PC-9 (cell line): ENCODE results near the gene COL5A2. TPM values are rescaled to one million over a fixed set of nuclear protein-coding genes. Genes with fewer than 3 reads are reported as not detected.

Experiments used
- BruUV-seq: library from RNA; stranded (reverse); fragments of 400-500 nt; replicated peaks from 2 replicates; lab custom pipeline; 2021; lab: Mats Ljungman, UMichigan
- CTCF ChIA-PET: fragments of 300-600 bp; sonication (Branson Sonifier 250); formaldehyde crosslinking; loops from one replicate; lab custom pipeline; 2022; ENCODE audit warnings: antibody characterized with exemption; lab: Charles Lee
- POLR2A ChIA-PET: fragments of 300-600 bp; sonication (Branson Sonifier 250); formaldehyde crosslinking; loops from one replicate; lab custom pipeline; 2022; ENCODE audit warnings: antibody characterized with exemption; ENCODE audit not compliant: unreplicated experiment; lab: Charles Lee
- DNase-seq, 2 experiments: peaks; one replicate each; pipeline versions ENCODE4 v3.0.0 to v3.0.0-alpha.2; 2015 to 2022; ENCODE audit warnings: mixed read lengths in 1 of 2
- H2AFZ ChIP-seq: fragments of 200-600 bp; sonication (generic); 2 replicates; pipeline ENCODE4 v1.8.1; 2017; ENCODE audit warnings: antibody characterized with exemption
- H3F3A ChIP-seq: fragments of 200-600 bp; sonication (generic); 2 replicates; pipeline ENCODE4 v1.8.1; 2017; ENCODE audit warnings: antibody characterized with exemption, mild to moderate bottlenecking, low read depth; ENCODE audit not compliant: insufficient read depth
- H3K27ac ChIP-seq: fragments of 200-600 bp; sonication (generic); 2 replicates; pipeline ENCODE4 v1.6.1; 2016; ENCODE audit warnings: mixed run types
- H3K27me3 ChIP-seq: fragments of 200-600 bp; sonication (generic); 2 replicates; pipeline ENCODE4 v1.6.1; 2016; ENCODE audit warnings: low read depth, mixed run types; ENCODE audit not compliant: insufficient read depth
- H3K36me3 ChIP-seq: fragments of 200-600 bp; sonication (generic); 2 replicates; pipeline ENCODE4 v1.6.1; 2016; ENCODE audit warnings: low read depth, mixed run types
- H3K4me1 ChIP-seq: fragments of 200-600 bp; sonication (generic); replicated peaks from 2 replicates; pipeline ENCODE4 v1.6.1; 2016; ENCODE audit warnings: mixed run types; ENCODE audit not compliant: insufficient read depth
- H3K4me2 ChIP-seq: fragments of 200-600 bp; sonication (generic); 2 replicates; pipeline ENCODE4 v1.6.1; 2017; ENCODE audit warnings: mixed run types
- H3K4me3 ChIP-seq: fragments of 200-600 bp; sonication (generic); 2 replicates; pipeline ENCODE4 v1.6.1; 2016; ENCODE audit warnings: mixed run types
- H3K79me2 ChIP-seq: fragments of 200-600 bp; sonication (generic); 2 replicates; pipeline ENCODE4 v1.6.1; 2017; ENCODE audit warnings: low read depth, mixed run types
- H3K9me2 ChIP-seq: fragments of 200-600 bp; sonication (generic); 2 replicates; pipeline ENCODE4 v1.8.1; 2017; ENCODE audit warnings: mild to moderate bottlenecking; ENCODE audit not compliant: insufficient read depth
- H3K9me3 ChIP-seq: fragments of 200-600 bp; sonication (generic); 2 replicates; pipeline ENCODE4 v1.8.1; 2016; ENCODE audit warnings: low read depth; ENCODE audit not compliant: insufficient read depth
- H4K20me1 ChIP-seq: fragments of 200-600 bp; sonication (generic); 2 replicates; pipeline ENCODE4 v1.8.1; 2017; ENCODE audit not compliant: insufficient read depth
- CTCF ChIP-seq: fragments of 200-600 bp; sonication (generic); conservative IDR thresholded peaks from 2 replicates; pipeline ENCODE4 v1.6.1; 2017; ENCODE audit warnings: mixed run types, antibody characterized with exemption, mild to moderate bottlenecking, moderate library complexity
- EZH2 ChIP-seq: fragments of 200-600 bp; sonication (generic); IDR thresholded peaks from 2 replicates; pipeline ENCODE4 v1.8.0; 2017; ENCODE audit warnings: antibody characterized with exemption, low read depth
- intact Hi-C: fragments of 100-400 bp; cut with micrococcal nuclease; formaldehyde crosslinking; loops from one replicate; pipeline ENCODE4 v1.10.0; 2022; ENCODE audit not compliant: unreplicated experiment
- total RNA-seq: library from RNA; stranded (reverse); gene quantifications from 2 replicates; pipeline ENCODE4 v1.2.3, GENCODE V29; 2021

The COL5A2 gene
- total RNA-seq, 1 experiment from 2014 or later = 0.55 TPM

GRCh38 chr2:189168856-189169499 is 10.6 kb downstream of the COL5A2 start:
- H3K79me2 ChIP-seq = no peaks in the 10 kb centered on the region
- no peak for DNase-seq
- H3K27ac ChIP-seq = no peak overlapping the region
- BruUV-seq = no TSS peak
- no peak overlapping the region for H2AFZ ChIP-seq
- ChIA-PET POLR2A (no interaction called here), CTCF (no interaction called here)
- H3K27me3 ChIP-seq = no peaks in the 10 kb centered on the region
- no peaks in the 10 kb centered on the region for H3K36me3 ChIP-seq
- H3K9me2 ChIP-seq = no peaks in the 10 kb centered on the region
- intact Hi-C loops = no loop called here
- H3K4me3 ChIP-seq = no peak overlapping the region
- no peaks in the 10 kb centered on the region for H3K4me1 ChIP-seq
- H3K4me2 ChIP-seq = no peak overlapping the region
- H4K20me1 ChIP-seq = no peaks in the 10 kb centered on the region
- H3K9me3 ChIP-seq = no peaks in the 10 kb centered on the region
- no peaks in the 10 kb centered on the region for H3F3A ChIP-seq
- no peak for TF ChIP-seq CTCF
- no peak for TF ChIP-seq EZH2

DNA sequence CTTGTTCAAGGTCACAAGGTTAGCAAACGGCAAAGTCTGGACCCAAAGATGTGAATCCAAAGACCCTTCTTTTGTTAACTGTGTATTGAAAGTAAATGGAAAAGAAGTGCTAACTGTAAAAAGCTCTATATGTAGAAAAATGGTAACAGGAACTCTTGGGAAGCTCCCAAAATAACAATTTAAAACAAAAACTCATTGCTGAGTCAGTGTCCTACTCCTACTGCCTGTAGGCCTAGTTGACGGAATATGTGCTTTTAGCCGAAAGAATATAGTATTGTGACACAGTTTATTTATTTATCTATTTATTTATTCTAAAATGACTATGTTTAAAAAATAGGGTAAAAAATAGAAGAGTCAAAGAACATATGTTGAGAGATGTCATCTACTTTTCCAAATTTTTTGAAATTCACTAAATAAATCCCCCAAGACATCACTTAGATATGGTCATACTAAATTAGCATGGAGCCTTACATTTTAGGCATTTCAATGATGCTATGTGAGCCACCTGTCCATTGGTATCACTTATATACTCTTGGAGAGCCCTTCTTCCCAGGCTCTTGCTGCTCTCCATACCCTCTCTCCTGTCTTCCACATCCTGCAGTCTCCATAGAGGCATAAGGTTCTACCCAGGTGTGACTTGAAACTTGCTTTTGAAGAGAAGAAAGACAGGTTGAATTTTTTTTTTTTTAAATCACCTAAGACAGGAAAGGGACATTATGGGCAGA is 13.7 kb downstream of the COL5A2 start:
- H3K4me1 ChIP-seq = no peaks in the 10 kb centered on the region
- POLR2A ChIA-PET = no interaction called here
- no peaks in the 10 kb centered on the region for H3K9me3 ChIP-seq
- no peak overlapping the region for H2AFZ ChIP-seq
- no peaks in the 10 kb centered on the region for H3K9me2 ChIP-seq
- H3K79me2 ChIP-seq = no peaks in the 10 kb centered on the region
- H3K4me2 ChIP-seq = no peak overlapping the region
- no TSS peak for BruUV-seq
- CTCF ChIA-PET = no interaction called here
- no peaks in the 10 kb centered on the region for H4K20me1 ChIP-seq
- intact Hi-C loops = no loop called here
- DNase-seq = no peak
- H3K36me3 ChIP-seq = no peaks in the 10 kb centered on the region
- no peak overlapping the region for H3K4me3 ChIP-seq
- H3K27ac ChIP-seq = no peak overlapping the region
- H3F3A ChIP-seq = no peaks in the 10 kb centered on the region
- H3K27me3 ChIP-seq = no peaks in the 10 kb centered on the region
- TF ChIP-seq EZH2 (no peak), CTCF (no peak)

- CTCF ChIA-PET = no interaction called here
- H3K4me1 ChIP-seq = no peaks in the 10 kb centered on the region
- H3K9me2 ChIP-seq = no peaks in the 10 kb centered on the region
- no peak overlapping the region for H3K27ac ChIP-seq
- H3K9me3 ChIP-seq = no peaks in the 10 kb centered on the region
- no peaks in the 10 kb centered on the region for H3K79me2 ChIP-seq
- TF ChIP-seq EZH2 (no peak), CTCF (no peak)
- no peaks in the 10 kb centered on the region for H3F3A ChIP-seq
- intact Hi-C loops = no loop called here
- no peaks in the 10 kb centered on the region for H4K20me1 ChIP-seq
- no peak overlapping the region for H3K4me3 ChIP-seq
- H3K27me3 ChIP-seq = no peaks in the 10 kb centered on the region
- H3K36me3 ChIP-seq = no peaks in the 10 kb centered on the region
- no peak overlapping the region for H3K4me2 ChIP-seq
- no peak for DNase-seq
- POLR2A ChIA-PET = no interaction called here
- BruUV-seq = no TSS peak
- H2AFZ ChIP-seq = no peak overlapping the region
These were observed 14.8 kb downstream of the COL5A2 start for GRCh38 chr2:189164746-189165145.
